ENCODE results near the gene MB. TPM values are rescaled to one million over a fixed set of nuclear protein-coding genes. Genes with fewer than 3 reads are reported as not detected.

The MB gene
- polyA plus RNA-seq, 1 donor from 2014 or later: 0.51 TPM

DNA sequence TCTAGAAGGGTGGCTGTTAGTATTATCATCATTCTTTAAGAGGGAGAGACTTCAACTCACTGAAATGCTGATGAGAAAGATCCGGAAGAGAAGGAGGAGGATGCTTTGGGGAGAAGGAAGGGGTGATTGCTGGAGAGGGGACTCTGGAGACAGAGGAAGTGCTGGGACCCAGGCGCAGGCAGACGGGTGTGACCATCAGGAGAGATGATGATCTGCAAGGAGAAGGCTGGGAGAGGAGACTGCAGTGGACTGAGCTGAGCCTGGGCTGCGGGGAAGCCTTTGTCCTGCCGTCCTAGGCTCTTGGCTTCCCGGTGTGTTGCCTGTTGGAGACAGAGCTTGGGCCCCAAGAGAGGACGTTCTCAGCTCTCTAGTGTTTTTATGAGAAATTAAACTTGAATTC, 53.9 kb downstream of the MB start:
- H3F3A ChIP-seq (ENCODE audit: insufficient read depth, low read length, poor library complexity, severe bottlenecking): no peaks in the 10 kb centered on the region
- no peaks in the 10 kb centered on the region for H3K27me3 ChIP-seq (ENCODE audit: insufficient read depth, low read depth, low read length)
- no peak overlapping the region for H2AFZ ChIP-seq (ENCODE audit: low read depth, low read length)
- H3K4me3 ChIP-seq (ENCODE audit: low read length): no peak overlapping the region
- H3K36me3 ChIP-seq (ENCODE audit: insufficient read depth, low read length): no peaks in the 10 kb centered on the region
- H3K4me2 ChIP-seq (ENCODE audit: low read length): no peak overlapping the region
- H4K20me1 ChIP-seq (ENCODE audit: insufficient read depth): no peaks in the 10 kb centered on the region
- no peak overlapping the region for H3K9ac ChIP-seq (ENCODE audit: low read length)
- TF ChIP-seq EZH2 (IDR thresholded peaks at IDR 0.05; ENCODE audit: borderline replicate concordance, insufficient read depth, low read length, poor library complexity, severe bottlenecking) (no peak), POLR2AphosphoS5 (IDR thresholded peaks at IDR 0.05) (no peak), TAF1 (IDR thresholded peaks at IDR 0.05; ENCODE audit: low read depth) (no peak), SMC3 (conservative IDR thresholded peaks at IDR 0.05; ENCODE audit: poor library complexity) (no peak), RAD21 (conservative IDR thresholded peaks at IDR 0.05) (no peak), EP300 (conservative IDR thresholded peaks at IDR 0.05; ENCODE audit: poor library complexity, severe bottlenecking) (no peak), MXI1 (conservative IDR thresholded peaks at IDR 0.05; ENCODE audit: poor library complexity, severe bottlenecking) (no peak)
- TF ChIP-seq, protein P1, sequence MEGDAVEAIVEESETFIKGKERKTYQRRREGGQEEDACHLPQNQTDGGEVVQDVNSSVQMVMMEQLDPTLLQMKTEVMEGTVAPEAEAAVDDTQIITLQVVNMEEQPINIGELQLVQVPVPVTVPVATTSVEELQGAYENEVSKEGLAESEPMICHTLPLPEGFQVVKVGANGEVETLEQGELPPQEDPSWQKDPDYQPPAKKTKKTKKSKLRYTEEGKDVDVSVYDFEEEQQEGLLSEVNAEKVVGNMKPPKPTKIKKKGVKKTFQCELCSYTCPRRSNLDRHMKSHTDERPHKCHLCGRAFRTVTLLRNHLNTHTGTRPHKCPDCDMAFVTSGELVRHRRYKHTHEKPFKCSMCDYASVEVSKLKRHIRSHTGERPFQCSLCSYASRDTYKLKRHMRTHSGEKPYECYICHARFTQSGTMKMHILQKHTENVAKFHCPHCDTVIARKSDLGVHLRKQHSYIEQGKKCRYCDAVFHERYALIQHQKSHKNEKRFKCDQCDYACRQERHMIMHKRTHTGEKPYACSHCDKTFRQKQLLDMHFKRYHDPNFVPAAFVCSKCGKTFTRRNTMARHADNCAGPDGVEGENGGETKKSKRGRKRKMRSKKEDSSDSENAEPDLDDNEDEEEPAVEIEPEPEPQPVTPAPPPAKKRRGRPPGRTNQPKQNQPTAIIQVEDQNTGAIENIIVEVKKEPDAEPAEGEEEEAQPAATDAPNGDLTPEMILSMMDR (IDR thresholded peaks at IDR 0.05; ENCODE audit: poor library complexity, severe bottlenecking): no peak
- TF ChIP-seq, protein P2, sequence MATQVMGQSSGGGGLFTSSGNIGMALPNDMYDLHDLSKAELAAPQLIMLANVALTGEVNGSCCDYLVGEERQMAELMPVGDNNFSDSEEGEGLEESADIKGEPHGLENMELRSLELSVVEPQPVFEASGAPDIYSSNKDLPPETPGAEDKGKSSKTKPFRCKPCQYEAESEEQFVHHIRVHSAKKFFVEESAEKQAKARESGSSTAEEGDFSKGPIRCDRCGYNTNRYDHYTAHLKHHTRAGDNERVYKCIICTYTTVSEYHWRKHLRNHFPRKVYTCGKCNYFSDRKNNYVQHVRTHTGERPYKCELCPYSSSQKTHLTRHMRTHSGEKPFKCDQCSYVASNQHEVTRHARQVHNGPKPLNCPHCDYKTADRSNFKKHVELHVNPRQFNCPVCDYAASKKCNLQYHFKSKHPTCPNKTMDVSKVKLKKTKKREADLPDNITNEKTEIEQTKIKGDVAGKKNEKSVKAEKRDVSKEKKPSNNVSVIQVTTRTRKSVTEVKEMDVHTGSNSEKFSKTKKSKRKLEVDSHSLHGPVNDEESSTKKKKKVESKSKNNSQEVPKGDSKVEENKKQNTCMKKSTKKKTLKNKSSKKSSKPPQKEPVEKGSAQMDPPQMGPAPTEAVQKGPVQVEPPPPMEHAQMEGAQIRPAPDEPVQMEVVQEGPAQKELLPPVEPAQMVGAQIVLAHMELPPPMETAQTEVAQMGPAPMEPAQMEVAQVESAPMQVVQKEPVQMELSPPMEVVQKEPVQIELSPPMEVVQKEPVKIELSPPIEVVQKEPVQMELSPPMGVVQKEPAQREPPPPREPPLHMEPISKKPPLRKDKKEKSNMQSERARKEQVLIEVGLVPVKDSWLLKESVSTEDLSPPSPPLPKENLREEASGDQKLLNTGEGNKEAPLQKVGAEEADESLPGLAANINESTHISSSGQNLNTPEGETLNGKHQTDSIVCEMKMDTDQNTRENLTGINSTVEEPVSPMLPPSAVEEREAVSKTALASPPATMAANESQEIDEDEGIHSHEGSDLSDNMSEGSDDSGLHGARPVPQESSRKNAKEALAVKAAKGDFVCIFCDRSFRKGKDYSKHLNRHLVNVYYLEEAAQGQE (IDR thresholded peaks at IDR 0.05; ENCODE audit: borderline replicate concordance): no peak
- H3K27ac ChIP-seq (ENCODE audit: low read length): no peak overlapping the region
- no peaks in the 10 kb centered on the region for H3K9me3 ChIP-seq (ENCODE audit: low read length)
- no peaks in the 10 kb centered on the region for H3K9me2 ChIP-seq (ENCODE audit: insufficient read depth, low read length)
- H3K79me2 ChIP-seq (replicated peaks; ENCODE audit: insufficient read depth, low read length): no peaks in the 10 kb centered on the region

DNA sequence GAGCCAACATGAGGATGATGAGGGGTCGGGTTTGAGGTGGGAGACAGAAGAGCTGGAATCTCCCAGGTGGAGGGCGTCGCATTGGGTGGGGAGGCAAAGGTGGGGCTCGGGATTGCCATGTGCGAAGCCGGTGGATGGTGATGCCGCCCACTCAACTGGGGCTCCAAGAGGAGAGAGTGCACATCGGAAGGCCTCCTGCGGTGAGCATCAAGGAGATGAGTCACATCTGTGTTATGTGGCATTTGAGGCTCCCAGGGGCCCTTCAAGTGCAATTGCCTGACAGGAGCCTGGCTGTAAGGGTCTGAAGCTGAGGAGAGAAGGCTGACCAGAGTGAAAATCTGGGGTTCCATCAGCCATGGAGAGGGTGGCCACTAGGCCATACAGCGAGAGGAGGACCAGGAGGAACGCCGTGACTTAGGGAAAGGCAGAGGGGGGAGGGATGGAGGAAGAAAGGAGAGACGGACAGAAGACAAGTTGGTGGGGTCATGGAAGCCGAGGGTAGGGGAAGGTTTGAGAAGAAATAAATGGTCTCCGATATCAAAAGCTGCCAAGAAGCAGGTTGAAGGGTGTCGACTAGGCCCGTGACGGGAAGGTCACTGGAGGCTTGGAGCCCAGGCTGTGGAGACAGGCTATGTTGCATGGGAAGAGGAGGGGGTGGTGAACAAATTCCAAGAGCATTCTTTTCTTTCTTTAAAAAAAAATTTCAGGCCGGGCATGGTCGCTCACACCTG, 55.2 kb downstream of the MB start:
- H3K36me3 ChIP-seq (ENCODE audit: insufficient read depth, low read length): no peaks in the 10 kb centered on the region
- no peaks in the 10 kb centered on the region for H4K20me1 ChIP-seq (ENCODE audit: insufficient read depth)
- no peaks in the 10 kb centered on the region for H3K9me2 ChIP-seq (ENCODE audit: insufficient read depth, low read length)
- TF ChIP-seq RAD21 (conservative IDR thresholded peaks at IDR 0.05) (no peak), MXI1 (conservative IDR thresholded peaks at IDR 0.05; ENCODE audit: poor library complexity, severe bottlenecking) (no peak), TAF1 (IDR thresholded peaks at IDR 0.05; ENCODE audit: low read depth) (no peak), EZH2 (IDR thresholded peaks at IDR 0.05; ENCODE audit: borderline replicate concordance, insufficient read depth, low read length, poor library complexity, severe bottlenecking) (no peak), SMC3 (conservative IDR thresholded peaks at IDR 0.05; ENCODE audit: poor library complexity) (no peak)
- TF ChIP-seq, protein P2 (IDR thresholded peaks at IDR 0.05; ENCODE audit: borderline replicate concordance): no peak
- TF ChIP-seq, protein P1 (IDR thresholded peaks at IDR 0.05; ENCODE audit: poor library complexity, severe bottlenecking): no peak
- no peak overlapping the region for H3K4me3 ChIP-seq (ENCODE audit: low read length)
- H2AFZ ChIP-seq (ENCODE audit: low read depth, low read length): no peak overlapping the region
- H3K27me3 ChIP-seq (ENCODE audit: insufficient read depth, low read depth, low read length): no peaks in the 10 kb centered on the region
- no peaks in the 10 kb centered on the region for H3F3A ChIP-seq (ENCODE audit: insufficient read depth, low read length, poor library complexity, severe bottlenecking)
- no peak overlapping the region for H3K9ac ChIP-seq (ENCODE audit: low read length)
- no peak overlapping the region for H3K27ac ChIP-seq (ENCODE audit: low read length)
- H3K79me2 ChIP-seq (replicated peaks; ENCODE audit: insufficient read depth, low read length): no peaks in the 10 kb centered on the region
- no peaks in the 10 kb centered on the region for H3K9me3 ChIP-seq (ENCODE audit: low read length)
- no peak overlapping the region for H3K4me2 ChIP-seq (ENCODE audit: low read length)

Data from neural cell (in vitro differentiated cells).